IPS DF 4.7 (cell line): ENCODE data around the gene RBM44.

ENCODE experiments used
- DNase-seq: peaks from one replicate; pipeline ENCODE4 v3.0.0-alpha.2; 2013; ENCODE audit warnings: low spot score; ENCODE audit errors: extremely low read depth

The RBM44 gene

GRCh38 chr2:237884681-237885080, 86.1 kb downstream of the RBM44 start:
- DNase-seq = no peak

GRCh38 chr2:237885111-237885930, 86.7 kb downstream of the RBM44 start:
- DNase-seq = no peak

DNA sequence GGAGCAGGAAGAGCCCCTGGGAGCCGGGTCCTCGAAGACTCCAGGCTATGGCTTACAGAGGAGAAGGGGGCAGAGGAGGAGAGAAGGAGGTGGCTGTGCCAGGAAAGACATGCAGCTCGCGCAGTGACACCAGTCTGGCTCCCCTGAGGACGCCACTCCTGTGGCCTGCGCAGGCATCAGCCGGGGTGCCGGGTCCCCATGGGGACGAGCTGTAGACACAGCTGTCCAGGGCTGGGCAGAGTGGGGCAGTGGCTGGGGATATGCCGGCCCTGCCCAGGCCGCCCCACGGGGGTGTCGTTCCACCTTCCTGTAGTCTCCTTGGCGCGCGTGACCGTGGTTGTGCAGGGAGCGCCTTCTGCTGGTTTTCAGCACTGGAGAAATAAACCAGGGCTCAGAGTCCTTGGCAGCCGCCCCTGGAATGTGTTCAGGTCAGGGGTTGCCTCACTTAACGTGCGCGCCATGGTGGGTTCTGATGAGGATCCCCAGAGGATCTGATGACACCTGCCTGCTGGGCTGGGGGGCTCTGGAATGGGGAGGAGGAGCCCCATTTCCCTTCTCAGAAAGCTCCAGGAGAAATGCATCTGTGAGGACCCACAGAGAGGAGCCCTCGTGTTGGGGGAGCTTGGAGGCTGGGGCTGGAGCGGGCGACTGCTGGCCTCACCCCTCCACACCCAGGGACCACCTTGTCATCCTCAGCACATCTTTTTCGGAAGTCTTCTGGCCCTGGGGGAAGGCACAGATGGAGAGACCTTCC, 87.5 kb downstream of the RBM44 start:
- DNase-seq = no peak

DNA sequence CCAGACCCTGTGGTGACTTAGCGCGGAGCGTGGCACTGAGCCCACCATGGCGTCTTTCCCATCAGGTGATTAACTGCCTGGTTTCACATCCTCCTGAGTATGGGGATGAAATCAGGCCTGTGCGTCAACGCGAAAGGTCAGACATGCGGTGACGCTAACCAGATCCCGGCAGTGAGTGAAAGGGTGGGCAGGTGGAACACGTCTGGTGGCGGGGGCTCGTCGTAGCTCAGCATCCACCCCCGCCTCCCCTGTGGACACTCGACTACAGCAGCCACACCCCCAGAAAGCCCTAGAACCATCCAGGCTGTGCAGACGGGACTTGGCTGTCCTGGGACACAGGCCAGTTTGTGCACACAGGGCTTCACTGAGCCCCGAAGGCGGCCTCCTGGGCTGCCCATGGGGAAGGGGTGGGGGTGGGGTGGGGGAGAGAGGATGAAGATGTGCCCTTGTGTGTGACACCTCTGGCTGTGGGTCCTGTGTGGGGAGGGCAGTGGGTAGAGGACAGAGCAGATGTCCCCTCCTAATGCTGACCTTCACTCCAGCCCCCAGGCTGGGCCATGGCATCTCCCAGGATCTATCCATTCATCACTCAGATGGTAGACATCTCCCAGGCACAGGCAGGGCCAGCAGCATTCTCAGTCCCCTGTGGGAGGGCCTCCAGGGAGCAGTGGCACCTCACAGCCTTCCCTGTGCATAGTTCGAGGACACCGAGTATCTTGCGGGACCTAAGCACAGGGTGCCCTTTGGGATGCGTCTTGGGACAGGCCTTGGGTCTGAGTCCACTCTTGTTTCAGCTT, 88.3 kb downstream of the RBM44 start:
- DNase-seq = no peak

DNA sequence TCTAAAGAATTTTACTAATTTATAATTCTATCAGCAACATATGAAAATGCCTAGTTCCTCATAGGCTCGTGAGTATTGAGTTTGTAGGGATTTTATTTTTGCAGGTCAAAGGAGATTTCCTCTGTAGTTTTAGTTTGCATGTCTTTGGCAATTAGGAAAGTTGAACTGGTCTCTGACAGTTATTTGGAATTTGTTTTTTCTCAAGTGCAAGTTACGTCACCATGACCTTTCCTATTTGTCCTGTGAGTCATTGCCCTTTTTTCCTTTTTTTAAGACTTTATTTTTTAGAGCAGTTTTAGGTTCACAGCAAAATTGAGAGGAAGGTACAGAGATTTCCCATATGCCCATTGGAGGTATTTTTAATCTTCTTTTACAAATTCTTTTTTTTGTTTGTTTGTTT, 89.8 kb downstream of the RBM44 start:
- DNase-seq = no peak

DNA sequence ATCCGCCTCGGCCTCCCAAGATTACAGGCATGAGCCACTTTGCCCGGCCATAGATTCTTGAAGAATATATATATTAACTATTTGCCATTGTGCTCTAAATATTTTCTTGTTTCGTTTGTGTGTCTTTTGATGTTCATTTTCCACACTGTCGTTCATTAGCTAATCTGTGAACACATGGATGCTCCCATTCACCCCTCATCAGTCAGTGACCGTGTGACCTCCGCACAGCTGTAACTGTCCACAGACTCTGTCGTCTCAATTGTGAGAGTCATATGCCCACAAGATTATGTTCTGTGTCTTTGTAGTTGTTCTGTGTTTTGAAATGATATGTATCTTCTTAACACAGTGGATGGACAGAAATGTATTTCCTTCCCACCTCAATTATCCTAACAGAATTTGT, 90.4 kb downstream of the RBM44 start:
- DNase-seq = no peak

- no peak for DNase-seq
Measured at GRCh38 chr2:237889811-237890210, 91.2 kb downstream of the RBM44 start.
